ENCODE results near the gene KCTD2. TPM values are rescaled to one million over a fixed set of nuclear protein-coding genes. Genes with fewer than 3 reads are reported as not detected.
A peak's percentile ranks its signal among the peaks of the same experiment; 100 is the strongest.

Gene KCTD2
- total and polyA plus RNA-seq, 5 donors from 2014 or later: 5.8 to 23.4 (median 8.5) TPM

DNA sequence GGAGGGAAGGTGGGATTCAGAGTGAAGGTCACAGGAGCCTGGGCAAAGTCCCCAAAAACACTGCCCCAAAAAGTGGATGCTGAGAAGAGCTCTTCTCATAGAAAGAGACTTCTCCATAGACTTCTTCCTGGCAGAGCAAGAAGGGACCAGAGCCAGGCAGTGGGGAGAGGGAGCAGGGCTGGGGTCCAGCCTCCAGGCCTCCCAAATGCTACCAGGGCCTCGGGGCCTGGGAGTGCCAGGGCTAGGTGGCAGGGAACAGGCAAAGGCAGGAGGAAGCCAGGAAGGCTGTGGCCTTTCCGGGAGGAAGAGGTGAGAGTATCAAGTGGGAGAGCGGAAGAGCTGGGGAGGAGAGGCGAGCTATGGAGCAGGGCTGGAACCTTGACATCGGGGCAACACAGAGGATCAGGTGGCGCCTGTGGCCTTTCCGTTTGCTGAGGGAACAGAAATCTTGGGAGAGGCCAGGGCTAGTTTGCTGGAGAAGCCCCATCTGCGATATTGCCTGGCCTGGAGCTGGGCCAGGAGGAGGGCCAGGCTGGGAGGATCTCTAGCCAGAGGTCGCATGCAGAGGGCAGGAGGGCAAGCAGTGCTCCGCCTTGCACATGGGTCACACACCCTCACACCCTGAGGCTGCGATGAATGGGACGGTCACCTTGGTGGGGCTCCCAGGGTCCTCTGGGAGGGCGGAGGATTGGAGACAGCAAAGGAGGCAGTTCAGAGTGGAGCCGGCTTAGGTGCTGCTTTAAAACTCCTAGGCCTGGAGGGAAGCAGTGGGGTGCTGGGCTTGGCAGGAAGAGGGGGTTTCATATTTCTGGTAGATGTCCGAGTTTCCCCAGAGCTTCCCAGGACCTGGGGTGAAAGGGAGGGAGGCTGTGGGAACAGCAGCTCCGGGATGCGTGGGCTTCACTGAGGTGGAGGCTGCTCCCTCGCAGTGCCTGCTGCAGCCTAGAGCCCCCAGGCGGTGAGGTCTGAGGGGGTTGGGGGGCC is 44.1 kb downstream of the KCTD2 start:
- Mint-ChIP-seq H3K9me3 (no peaks in the 10 kb centered on the region), H3K27me3 (no peaks in the 10 kb centered on the region), H3K4me3 (peak overlapping the region in 2 of 4 donors; percentile 25 to 35), H3K36me3 (no peaks in the 10 kb centered on the region), H3K27ac (peak overlapping the region in 1 of 3 donors; percentile 51), H3K4me1 (peaks cover 0 to 42% (median 13%) of the 10 kb centered on the region in 4 donors)
- DNase-seq (no peak), ATAC-seq (ENCODE audit: low read depth in 2 of 2) (no peak)
- no peaks in the 10 kb centered on the region for H3K36me3 ChIP-seq (ENCODE audit: control insufficient read depth, insufficient read depth, low read length)
- H3K4me3 ChIP-seq (ENCODE audit: low read depth, low read length): no peak overlapping the region
- H3K4me1 ChIP-seq (ENCODE audit: control insufficient read depth, insufficient read depth, low read length, poor library complexity, severe bottlenecking): peaks cover 24% of the 10 kb centered on the region
- no peaks in the 10 kb centered on the region for H3K27me3 ChIP-seq (ENCODE audit: control insufficient read depth, insufficient read depth, low read length)
- no peak overlapping the region for H3K27ac ChIP-seq (ENCODE audit: insufficient read depth, low read length, poor library complexity, severe bottlenecking)
- H3K9me3 ChIP-seq (ENCODE audit: control insufficient read depth in 2 of 2, low read length in 2 of 2): no peaks in the 10 kb centered on the region

DNA sequence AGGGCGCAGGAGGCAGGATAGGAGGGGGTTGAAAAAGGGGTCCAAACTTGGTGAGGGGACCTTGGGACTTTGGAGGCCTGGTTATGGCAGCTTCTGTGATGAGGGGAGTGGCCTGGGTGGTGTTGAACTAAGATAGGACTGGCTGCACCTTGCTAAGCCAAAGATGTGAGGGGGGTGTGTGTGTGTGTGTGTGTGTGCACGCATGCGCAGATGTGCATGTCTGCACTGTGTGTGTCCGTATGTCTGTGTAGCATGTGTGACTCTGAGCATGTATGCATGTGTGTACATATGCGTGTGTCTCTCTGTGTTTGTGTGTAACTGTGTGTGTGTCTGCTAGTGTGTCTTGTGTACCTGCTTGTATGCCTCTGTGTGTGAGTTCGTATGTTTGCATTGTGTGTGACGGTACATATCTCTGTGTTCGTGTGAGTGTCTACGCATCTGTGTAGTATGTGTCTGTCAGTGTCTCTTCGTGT is 44.9 kb downstream of the KCTD2 start:
- no peak for ATAC-seq (ENCODE audit: low read depth in 2 of 2)
- no peaks in the 10 kb centered on the region for H3K36me3 ChIP-seq (ENCODE audit: control insufficient read depth, insufficient read depth, low read length)
- DNase-seq: no peak
- no peaks in the 10 kb centered on the region for H3K27me3 ChIP-seq (ENCODE audit: control insufficient read depth, insufficient read depth, low read length)
- peaks cover 24% of the 10 kb centered on the region for H3K4me1 ChIP-seq (ENCODE audit: control insufficient read depth, insufficient read depth, low read length, poor library complexity, severe bottlenecking)
- peaks cover 0 to 36% (median 11%) of the 10 kb centered on the region in 4 donors for H3K4me1 Mint-ChIP-seq
- no peak overlapping the region for H3K4me3 ChIP-seq (ENCODE audit: low read depth, low read length)
- no peak overlapping the region for H3K27ac ChIP-seq (ENCODE audit: insufficient read depth, low read length, poor library complexity, severe bottlenecking)
- no peaks in the 10 kb centered on the region for H3K9me3 ChIP-seq (ENCODE audit: control insufficient read depth in 2 of 2, low read length in 2 of 2)
- no peaks in the 10 kb centered on the region for H3K36me3 Mint-ChIP-seq
- no peaks in the 10 kb centered on the region for H3K27me3 Mint-ChIP-seq
- H3K9me3 Mint-ChIP-seq: no peaks in the 10 kb centered on the region
- H3K4me3 Mint-ChIP-seq: peak overlapping the region in 3 of 4 donors; percentile 20 to 58 (median 49)
- no peak overlapping the region for H3K27ac Mint-ChIP-seq

GRCh38 chr17:75093548-75094158 is 46.6 kb downstream of the KCTD2 start:
- Histone ChIP-seq H3K27ac (ENCODE audit: insufficient read depth, low read length, poor library complexity, severe bottlenecking) (no peak overlapping the region), H3K4me3 (ENCODE audit: low read depth, low read length) (no peak overlapping the region), H3K9me3 (ENCODE audit: control insufficient read depth in 2 of 2, low read length in 2 of 2) (no peaks in the 10 kb centered on the region), H3K36me3 (ENCODE audit: control insufficient read depth, insufficient read depth, low read length) (no peaks in the 10 kb centered on the region), H3K27me3 (ENCODE audit: control insufficient read depth, insufficient read depth, low read length) (no peaks in the 10 kb centered on the region), H3K4me1 (ENCODE audit: control insufficient read depth, insufficient read depth, low read length, poor library complexity, severe bottlenecking) (peaks cover 10% of the 10 kb centered on the region)
- Mint-ChIP-seq H3K4me3 (no peak overlapping the region), H3K27me3 (no peaks in the 10 kb centered on the region), H3K4me1 (peaks cover 0 to 25% (median 9%) of the 10 kb centered on the region in 4 donors), H3K27ac (no peak overlapping the region), H3K9me3 (peaks cover 0 to 1% (median 0%) of the 10 kb centered on the region in 7 donors), H3K36me3 (no peaks in the 10 kb centered on the region)
- no peak for ATAC-seq (ENCODE audit: low read depth in 2 of 2)
- DNase-seq: no peak

- DNase-seq: no peak
- no peak overlapping the region for H3K27ac Mint-ChIP-seq
- H3K9me3 ChIP-seq (ENCODE audit: control insufficient read depth in 2 of 2, low read length in 2 of 2): no peaks in the 10 kb centered on the region
- H3K4me3 ChIP-seq (ENCODE audit: low read depth, low read length): no peak overlapping the region
- H3K27me3 Mint-ChIP-seq: no peaks in the 10 kb centered on the region
- no peak overlapping the region for H3K27ac ChIP-seq (ENCODE audit: insufficient read depth, low read length, poor library complexity, severe bottlenecking)
- no peaks in the 10 kb centered on the region for H3K36me3 ChIP-seq (ENCODE audit: control insufficient read depth, insufficient read depth, low read length)
- no peaks in the 10 kb centered on the region for H3K4me1 ChIP-seq (ENCODE audit: control insufficient read depth, insufficient read depth, low read length, poor library complexity, severe bottlenecking)
- H3K4me1 Mint-ChIP-seq: peaks cover 0 to 12% (median 9%) of the 10 kb centered on the region in 4 donors
- H3K36me3 Mint-ChIP-seq: peaks cover 3% of the 10 kb centered on the region
- H3K9me3 Mint-ChIP-seq: peaks cover 0 to 1% (median 0%) of the 10 kb centered on the region in 7 donors
- ATAC-seq (ENCODE audit: low read depth in 2 of 2): no peak
- H3K27me3 ChIP-seq (ENCODE audit: control insufficient read depth, insufficient read depth, low read length): no peaks in the 10 kb centered on the region
- no peak overlapping the region for H3K4me3 Mint-ChIP-seq
Observed at GRCh38 chr17:75094871-75095399, 47.9 kb downstream of the KCTD2 start.

DNA sequence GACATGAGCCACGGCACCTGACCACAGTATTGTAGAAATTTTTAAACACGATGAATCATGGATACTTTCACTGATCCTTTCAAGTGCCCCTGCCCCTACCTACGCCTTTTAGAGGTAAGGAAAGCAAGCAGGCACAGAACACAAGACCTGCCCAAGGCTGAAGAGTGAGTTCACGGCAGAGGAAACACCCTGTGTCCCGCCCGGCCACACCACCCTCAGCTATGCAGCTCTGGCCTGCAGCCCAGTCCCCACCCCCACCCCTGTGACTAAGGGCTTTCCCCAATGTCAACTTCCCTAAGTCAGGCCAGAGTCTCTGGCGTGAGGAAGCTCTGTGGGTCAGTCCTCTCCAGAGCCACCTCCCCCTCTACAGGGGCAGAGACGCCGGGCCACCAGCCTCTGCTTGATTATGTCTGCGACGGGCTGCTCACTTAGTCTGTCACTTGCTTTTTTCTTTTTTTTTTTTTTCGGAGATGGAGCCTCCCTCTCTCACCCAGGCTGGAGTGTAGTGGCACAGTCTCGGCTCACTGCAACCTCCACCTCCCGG is 49.1 kb downstream of the KCTD2 start:
- H3K9me3 Mint-ChIP-seq: peaks cover 0 to 1% (median 0%) of the 10 kb centered on the region in 7 donors
- no peaks in the 10 kb centered on the region for H3K27me3 Mint-ChIP-seq
- no peaks in the 10 kb centered on the region for H3K9me3 ChIP-seq (ENCODE audit: control insufficient read depth in 2 of 2, low read length in 2 of 2)
- no peak overlapping the region for H3K4me3 Mint-ChIP-seq
- DNase-seq: no peak
- peaks cover 3% of the 10 kb centered on the region for H3K36me3 Mint-ChIP-seq
- H3K27ac ChIP-seq (ENCODE audit: insufficient read depth, low read length, poor library complexity, severe bottlenecking): no peak overlapping the region
- peak; percentile 11 to 20 for ATAC-seq (ENCODE audit: low read depth in 2 of 2)
- H3K4me1 Mint-ChIP-seq: peaks cover 0 to 7% (median 3%) of the 10 kb centered on the region in 4 donors
- H3K27me3 ChIP-seq (ENCODE audit: control insufficient read depth, insufficient read depth, low read length): no peaks in the 10 kb centered on the region
- H3K36me3 ChIP-seq (ENCODE audit: control insufficient read depth, insufficient read depth, low read length): no peaks in the 10 kb centered on the region
- no peaks in the 10 kb centered on the region for H3K4me1 ChIP-seq (ENCODE audit: control insufficient read depth, insufficient read depth, low read length, poor library complexity, severe bottlenecking)
- H3K27ac Mint-ChIP-seq: no peak overlapping the region
- no peak overlapping the region for H3K4me3 ChIP-seq (ENCODE audit: low read depth, low read length)

DNA sequence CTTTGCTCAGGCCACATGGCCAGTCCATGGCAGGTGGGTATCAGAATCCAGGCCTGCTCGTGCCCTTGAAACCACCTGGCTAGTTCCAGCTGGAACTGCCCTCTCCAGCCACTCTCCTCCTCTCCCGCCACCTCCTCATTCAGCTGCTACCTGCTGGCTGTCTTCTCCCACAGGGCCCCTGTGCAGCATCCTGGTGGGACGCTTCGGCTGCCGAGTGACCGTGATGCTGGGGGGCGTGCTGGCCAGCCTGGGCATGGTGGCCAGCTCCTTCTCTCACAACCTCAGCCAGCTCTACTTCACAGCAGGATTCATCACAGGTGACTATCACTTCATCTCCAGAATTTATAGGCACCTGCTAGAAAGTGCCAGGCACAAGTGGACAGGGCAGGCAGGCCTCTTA is 50.8 kb downstream of the KCTD2 start:
- Histone ChIP-seq H3K27me3 (ENCODE audit: control insufficient read depth, insufficient read depth, low read length) (no peaks in the 10 kb centered on the region), H3K9me3 (ENCODE audit: control insufficient read depth in 2 of 2, low read length in 2 of 2) (no peaks in the 10 kb centered on the region), H3K4me3 (ENCODE audit: low read depth, low read length) (no peak overlapping the region), H3K4me1 (ENCODE audit: control insufficient read depth, insufficient read depth, low read length, poor library complexity, severe bottlenecking) (no peaks in the 10 kb centered on the region), H3K27ac (ENCODE audit: insufficient read depth, low read length, poor library complexity, severe bottlenecking) (no peak overlapping the region), H3K36me3 (ENCODE audit: control insufficient read depth, insufficient read depth, low read length) (no peaks in the 10 kb centered on the region)
- Mint-ChIP-seq H3K4me1 (no peaks in the 10 kb centered on the region), H3K9me3 (peaks cover 0 to 1% (median 0%) of the 10 kb centered on the region in 7 donors), H3K27me3 (no peaks in the 10 kb centered on the region), H3K36me3 (peaks cover 3% of the 10 kb centered on the region), H3K4me3 (no peak overlapping the region), H3K27ac (no peak overlapping the region)
- DNase-seq: no peak
- ATAC-seq (ENCODE audit: low read depth in 2 of 2): no peak

- Mint-ChIP-seq H3K4me3 (no peak overlapping the region), H3K36me3 (peaks cover 3% of the 10 kb centered on the region), H3K4me1 (no peaks in the 10 kb centered on the region)
Observed at GRCh38 chr17:75098861-75099260, 51.8 kb downstream of the KCTD2 start.

More at GRCh38 chr17:75098861-75099260, 51.8 kb downstream of the KCTD2 start:
- H3K9me3 ChIP-seq (ENCODE audit: control insufficient read depth in 2 of 2, low read length in 2 of 2): no peaks in the 10 kb centered on the region
- no peaks in the 10 kb centered on the region for H3K36me3 ChIP-seq (ENCODE audit: control insufficient read depth, insufficient read depth, low read length)
- H3K4me3 ChIP-seq (ENCODE audit: low read depth, low read length): no peak overlapping the region
- no peak overlapping the region for H3K27ac ChIP-seq (ENCODE audit: insufficient read depth, low read length, poor library complexity, severe bottlenecking)
- Mint-ChIP-seq H3K9me3 (peaks cover 0 to 1% (median 0%) of the 10 kb centered on the region in 7 donors), H3K27ac (peak overlapping the region in 1 of 3 donors; percentile 26), H3K27me3 (no peaks in the 10 kb centered on the region)
- H3K27me3 ChIP-seq (ENCODE audit: control insufficient read depth, insufficient read depth, low read length): no peaks in the 10 kb centered on the region
- ATAC-seq (ENCODE audit: low read depth in 2 of 2): no peak
- DNase-seq: no peak
- no peaks in the 10 kb centered on the region for H3K4me1 ChIP-seq (ENCODE audit: control insufficient read depth, insufficient read depth, low read length, poor library complexity, severe bottlenecking)
